BLaER1 (cell line): ENCODE data around the gene LYZL1.
"Not testable (repeated sequence)": the region's sequence is repeated elsewhere in the genome, so short reads cannot be mapped to it uniquely, and the experiment has no call there.

Source experiments
- H3K27ac ChIP-seq: shearing (Covaris generic); formaldehyde crosslinking; 2 replicates; pipeline ENCODE4 v1.8.1; 2022
- H3K27me3 ChIP-seq: shearing (Covaris generic); formaldehyde crosslinking; 2 replicates; pipeline ENCODE4 v1.8.1; 2022
- H3K36me3 ChIP-seq: shearing (Covaris generic); formaldehyde crosslinking; 2 replicates; pipeline ENCODE4 v1.8.1; 2022
- H3K4me1 ChIP-seq: shearing (Covaris generic); formaldehyde crosslinking; 2 replicates; pipeline ENCODE4 v1.8.1; 2022
- H3K4me2 ChIP-seq: shearing (Covaris generic); formaldehyde crosslinking; 2 replicates; pipeline ENCODE4 v1.8.1; 2022
- H3K4me3 ChIP-seq: shearing (Covaris generic); formaldehyde crosslinking; 2 replicates; pipeline ENCODE4 v1.8.1; 2022
- H3K9ac ChIP-seq: shearing (Covaris generic); formaldehyde crosslinking; 2 replicates; pipeline ENCODE4 v1.8.1; 2022
- H3K9me3 ChIP-seq: shearing (Covaris generic); formaldehyde crosslinking; 2 replicates; pipeline ENCODE4 v1.8.1; 2022
- H4K20me1 ChIP-seq: shearing (Covaris generic); formaldehyde crosslinking; 2 replicates; pipeline ENCODE4 v1.8.1; 2022
- Cebpa-rat ChIP-seq: shearing (Covaris generic); IDR thresholded peaks from 2 replicates; pipeline ENCODE4 v1.8.1; 2022

LYZL1 gene

DNA sequence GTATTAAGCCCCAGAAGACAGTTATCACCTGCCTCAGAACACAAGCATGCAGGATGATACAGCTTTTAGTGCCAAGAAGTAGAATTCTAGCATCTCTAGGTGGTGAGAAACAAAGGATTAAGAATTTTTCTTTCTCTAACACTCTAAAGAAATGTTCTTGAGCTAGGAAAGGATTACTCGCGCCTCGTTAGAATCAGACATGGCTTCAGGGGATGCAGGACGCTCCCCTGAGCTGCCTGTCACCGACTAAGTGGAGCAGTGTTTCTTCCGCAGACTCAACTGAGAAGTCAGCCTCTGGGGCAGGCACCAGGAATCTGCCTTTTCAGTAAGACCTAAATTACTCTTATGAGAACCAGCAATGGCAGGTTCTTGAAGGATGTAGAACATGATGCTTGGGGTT is at the start of gene LYZL1:
LYZL1 (plus strand) TSS at position 165 of the 400 bp plus-strand sequence. CDS start 2,798 bp downstream, outside the sequence.
- H3K9me3 ChIP-seq, H3K36me3 ChIP-seq, H3K4me3 ChIP-seq, H3K4me1 ChIP-seq, H4K20me1 ChIP-seq, H3K4me2 ChIP-seq, H3K27me3 ChIP-seq, H3K9ac ChIP-seq, H3K27ac ChIP-seq: not testable (repeated sequence)

DNA sequence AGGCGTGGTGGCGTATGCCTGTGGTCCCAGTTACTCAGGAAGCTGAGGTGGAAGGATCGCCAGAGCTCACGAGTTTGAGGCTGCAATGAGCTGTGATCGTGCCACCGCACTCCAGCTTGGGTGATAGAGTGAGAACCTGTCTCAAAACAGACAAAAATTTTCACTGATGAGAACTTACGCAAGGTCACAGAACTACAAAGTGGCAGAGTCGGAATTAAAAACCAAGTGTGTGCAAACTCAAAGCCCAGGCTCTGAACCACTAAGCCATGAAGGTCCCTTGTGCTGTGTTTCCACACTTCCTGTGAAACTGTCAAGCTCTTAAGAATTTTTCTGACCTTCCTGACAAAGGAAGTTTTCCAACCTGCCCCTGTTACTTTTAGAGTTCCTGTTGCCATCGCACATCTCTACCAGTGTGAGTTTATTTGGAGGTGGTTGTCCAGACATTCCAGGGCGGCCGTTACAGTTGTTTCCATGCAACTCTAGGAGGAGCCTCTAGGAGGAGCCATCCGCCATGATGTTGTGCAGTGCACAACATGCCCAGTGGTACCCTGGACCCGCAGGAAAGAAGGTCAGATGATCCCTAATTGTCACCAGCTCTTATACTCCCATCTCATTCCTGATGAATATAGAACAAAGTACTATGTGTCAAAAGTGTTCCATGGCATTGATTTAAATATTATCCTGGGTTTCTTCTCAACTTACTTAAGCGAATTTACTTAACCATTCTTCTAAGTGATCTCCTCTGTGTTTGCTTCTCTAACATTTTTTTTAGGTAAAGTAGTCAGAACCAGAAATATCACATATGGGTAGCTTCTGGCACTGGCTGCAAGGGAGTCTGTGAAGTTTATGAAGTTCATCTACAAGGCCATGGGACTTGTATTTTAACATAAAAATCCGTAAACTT is 49.0 kb upstream of the LYZL1 start:
- H3K27me3 ChIP-seq, result no peaks in the 10 kb centered on the region
- peaks cover 17% of the 10 kb centered on the region for H3K4me1 ChIP-seq
- no peak for TF ChIP-seq Cebpa-rat
- H4K20me1 ChIP-seq, result no peaks in the 10 kb centered on the region
- no peak overlapping the region for H3K27ac ChIP-seq
- no peak overlapping the region for H3K9ac ChIP-seq
- no peaks in the 10 kb centered on the region for H3K36me3 ChIP-seq
- peak overlapping the region; percentile 64 for H3K4me2 ChIP-seq
- no peak overlapping the region; the same call in 1 of the 2 replicates for H3K4me3 ChIP-seq
- H3K9me3 ChIP-seq, result no peaks in the 10 kb centered on the region

DNA sequence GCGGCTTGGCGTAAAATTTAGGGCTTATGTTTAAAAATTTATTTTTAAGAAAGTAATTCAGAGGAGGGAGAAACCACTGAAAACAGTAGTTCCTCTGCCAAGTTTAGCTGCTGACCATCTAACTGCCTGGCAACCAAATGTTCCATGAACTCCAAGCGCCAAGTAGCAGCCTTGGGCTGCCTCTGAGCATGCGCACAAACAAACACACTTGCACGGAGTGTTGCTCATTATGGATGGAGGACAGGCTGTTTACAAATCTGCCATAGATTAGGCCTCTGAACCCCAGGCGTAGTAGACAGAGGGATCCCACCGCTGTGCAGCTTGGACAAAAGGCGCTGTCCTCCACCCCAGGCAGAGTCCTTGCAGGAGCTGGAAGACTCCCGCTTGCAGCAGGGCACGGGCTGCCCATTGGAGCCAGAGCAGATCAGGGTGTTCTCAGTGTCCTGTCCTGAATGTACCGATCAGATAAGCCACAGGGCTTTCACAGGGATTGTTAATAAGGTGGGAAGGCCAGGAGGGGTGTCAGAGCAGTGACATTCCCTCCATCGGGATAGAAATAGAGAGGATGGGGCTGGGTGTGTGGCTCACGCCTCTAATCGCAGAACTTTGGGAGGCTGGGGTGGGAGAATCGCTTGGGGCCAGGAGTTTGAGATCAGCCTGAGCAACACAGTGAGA is 47.7 kb upstream of the LYZL1 start:
- H3K4me2 ChIP-seq, result no peak overlapping the region
- H3K4me3 ChIP-seq, result no peak overlapping the region
- H3K9ac ChIP-seq, result no peak overlapping the region
- no peak overlapping the region for H3K27ac ChIP-seq
- H4K20me1 ChIP-seq, result no peaks in the 10 kb centered on the region
- H3K9me3 ChIP-seq, result no peaks in the 10 kb centered on the region
- peaks cover 17% of the 10 kb centered on the region for H3K4me1 ChIP-seq
- no peak for TF ChIP-seq Cebpa-rat
- no peaks in the 10 kb centered on the region for H3K27me3 ChIP-seq
- no peaks in the 10 kb centered on the region for H3K36me3 ChIP-seq

DNA sequence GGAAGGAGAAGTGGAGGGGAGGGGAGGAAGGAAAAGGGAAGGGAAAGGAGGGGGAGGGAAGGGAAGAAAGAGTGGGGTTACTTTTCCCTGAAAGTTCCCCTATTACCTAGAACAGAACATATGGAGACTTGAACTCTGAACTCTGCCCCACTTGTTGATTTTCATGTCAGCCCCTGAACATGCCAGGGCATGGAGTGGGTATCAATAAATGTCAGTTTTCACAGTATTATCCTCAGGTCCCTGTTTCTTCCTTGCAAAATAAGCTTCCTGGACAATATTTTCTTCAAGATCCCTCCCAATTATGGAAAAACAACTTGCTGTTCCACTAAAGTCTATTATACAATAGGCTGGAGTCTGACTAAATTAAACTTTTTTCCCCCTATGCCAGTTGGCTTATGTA is 46.9 kb upstream of the LYZL1 start:
- no peak overlapping the region for H3K27ac ChIP-seq
- TF ChIP-seq Cebpa-rat, result no peak
- no peak overlapping the region for H3K4me3 ChIP-seq
- no peaks in the 10 kb centered on the region for H4K20me1 ChIP-seq
- no peaks in the 10 kb centered on the region for H3K9me3 ChIP-seq
- peaks cover 17% of the 10 kb centered on the region for H3K4me1 ChIP-seq
- H3K4me2 ChIP-seq, result no peak overlapping the region
- H3K27me3 ChIP-seq, result no peaks in the 10 kb centered on the region
- H3K36me3 ChIP-seq, result no peaks in the 10 kb centered on the region
- H3K9ac ChIP-seq, result no peak overlapping the region

DNA sequence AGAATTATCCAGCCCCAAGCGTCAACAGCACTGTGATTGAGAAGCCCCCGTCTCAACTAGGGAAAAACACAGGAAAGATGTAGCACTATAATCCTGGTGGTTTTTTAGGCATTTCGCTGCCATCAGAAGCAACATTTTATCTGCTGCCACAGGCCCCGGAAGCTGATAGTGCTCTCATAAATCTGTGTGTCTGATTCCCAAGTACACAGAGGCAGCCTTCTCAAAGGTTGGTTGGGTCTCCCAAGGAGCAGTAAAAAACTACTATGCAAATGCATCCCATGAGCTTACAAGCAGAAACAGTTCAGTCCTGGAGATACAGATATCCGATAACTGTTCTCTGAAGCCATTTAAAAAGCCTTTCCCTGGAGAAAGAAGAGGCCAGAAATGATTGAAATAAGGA is 45.8 kb upstream of the LYZL1 start:
- H3K4me2 ChIP-seq, result no peak overlapping the region
- H3K36me3 ChIP-seq, result no peaks in the 10 kb centered on the region
- H3K9ac ChIP-seq, result no peak overlapping the region
- no peaks in the 10 kb centered on the region for H3K9me3 ChIP-seq
- no peak overlapping the region for H3K27ac ChIP-seq
- no peaks in the 10 kb centered on the region for H3K27me3 ChIP-seq
- H3K4me3 ChIP-seq, result no peak overlapping the region
- no peak for TF ChIP-seq Cebpa-rat
- H3K4me1 ChIP-seq, result peaks cover 17% of the 10 kb centered on the region
- H4K20me1 ChIP-seq, result no peaks in the 10 kb centered on the region

DNA sequence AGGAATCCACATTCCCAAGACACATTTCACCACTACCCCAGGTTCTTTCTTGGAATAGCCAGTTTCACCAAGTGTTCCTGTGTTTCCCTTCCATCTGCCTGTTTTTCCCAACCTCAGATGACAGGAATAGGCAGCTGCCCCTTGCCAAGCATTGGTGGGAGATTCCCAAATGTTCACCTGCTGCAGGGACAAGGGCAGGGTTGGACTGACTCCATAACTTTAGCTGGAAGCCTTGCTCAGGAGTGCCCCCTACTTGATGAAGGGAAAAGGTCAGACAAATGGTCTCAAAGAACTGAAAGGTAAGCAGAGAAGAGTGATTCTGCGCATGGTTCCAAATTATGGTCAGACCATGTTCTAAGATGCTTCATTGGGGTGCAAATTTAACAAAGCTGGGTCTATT is 45.1 kb upstream of the LYZL1 start:
- H3K4me3 ChIP-seq, result no peak overlapping the region
- no peaks in the 10 kb centered on the region for H3K36me3 ChIP-seq
- H3K27ac ChIP-seq, result no peak overlapping the region
- H3K9me3 ChIP-seq, result no peaks in the 10 kb centered on the region
- no peak overlapping the region for H3K4me2 ChIP-seq
- H3K4me1 ChIP-seq, result peaks cover 13% of the 10 kb centered on the region
- H4K20me1 ChIP-seq, result no peaks in the 10 kb centered on the region
- TF ChIP-seq Cebpa-rat, result no peak
- no peaks in the 10 kb centered on the region for H3K27me3 ChIP-seq
- H3K9ac ChIP-seq, result no peak overlapping the region

DNA sequence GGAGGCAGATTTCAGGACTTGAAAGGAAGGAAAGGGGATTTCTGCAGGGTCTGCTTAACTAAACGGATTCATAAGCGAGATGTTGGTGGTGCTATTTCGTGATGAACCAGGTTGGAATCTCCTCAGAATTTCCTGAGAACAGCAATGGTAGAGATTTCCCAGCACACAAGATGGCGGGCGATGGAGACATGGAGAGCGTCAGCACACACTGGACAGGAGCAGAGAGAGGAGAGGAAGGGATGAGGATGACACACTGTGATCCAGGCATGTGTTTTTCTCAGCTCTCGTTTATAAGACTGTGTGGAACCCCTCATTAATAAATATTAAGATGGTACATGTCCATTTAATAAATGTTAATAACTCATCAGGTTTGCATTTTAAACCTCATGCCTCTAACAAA is 43.9 kb upstream of the LYZL1 start:
- Histone ChIP-seq H3K9me3 (no peaks in the 10 kb centered on the region), H3K4me2 (no peak overlapping the region), H3K27me3 (no peaks in the 10 kb centered on the region), H3K36me3 (no peaks in the 10 kb centered on the region), H4K20me1 (no peaks in the 10 kb centered on the region), H3K27ac (no peak overlapping the region), H3K9ac (no peak overlapping the region), H3K4me1 (peaks cover under 1% of the 10 kb centered on the region), H3K4me3 (no peak overlapping the region)
- no peak for TF ChIP-seq Cebpa-rat

DNA sequence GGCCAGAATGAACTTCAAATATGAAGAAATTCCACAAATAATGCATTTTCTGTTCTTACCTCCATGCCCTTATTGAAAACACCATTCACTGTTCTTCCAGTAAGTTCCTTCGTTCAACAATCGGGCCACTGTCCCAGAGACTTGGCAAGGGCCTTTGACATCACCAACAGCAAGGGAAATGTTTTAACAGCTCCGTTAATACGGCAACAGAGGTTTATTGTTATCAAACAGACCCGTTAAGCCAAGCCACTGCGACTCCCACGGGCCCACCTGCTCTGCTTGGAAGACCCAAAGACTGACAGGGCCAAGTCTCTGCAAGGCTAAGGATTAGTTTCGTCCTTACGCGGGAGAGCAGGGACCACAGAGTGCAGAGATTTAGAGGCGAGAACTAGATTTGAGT is 43.4 kb upstream of the LYZL1 start:
- Histone ChIP-seq H4K20me1 (no peaks in the 10 kb centered on the region), H3K36me3 (no peaks in the 10 kb centered on the region), H3K27me3 (no peaks in the 10 kb centered on the region), H3K4me3 (no peak overlapping the region), H3K4me1 (no peaks in the 10 kb centered on the region), H3K4me2 (no peak overlapping the region), H3K9me3 (peaks cover under 1% of the 10 kb centered on the region; the same call in 1 of the 2 replicates), H3K27ac (no peak overlapping the region), H3K9ac (no peak overlapping the region)
- TF ChIP-seq Cebpa-rat, result no peak

DNA sequence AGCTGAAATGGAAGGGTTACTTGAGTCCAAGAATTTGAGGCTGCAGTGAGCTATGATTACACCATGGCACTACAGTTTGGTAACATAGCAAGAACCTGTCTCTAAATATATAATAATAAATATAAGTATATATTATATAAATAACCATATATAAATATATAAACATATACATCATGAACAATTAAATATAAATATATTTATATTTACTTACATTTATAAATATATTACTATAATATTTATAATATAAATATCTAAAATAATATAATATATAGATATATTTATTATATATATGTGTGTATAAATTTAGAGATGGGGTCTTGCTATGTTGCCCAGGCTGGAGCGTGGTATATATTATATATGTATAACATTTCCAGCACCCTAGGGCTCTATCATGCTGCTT is 42.4 kb upstream of the LYZL1 start:
- Histone ChIP-seq H3K27ac (no peak overlapping the region), H3K9ac (no peak overlapping the region), H3K4me1 (no peaks in the 10 kb centered on the region), H3K4me3 (no peak overlapping the region), H3K9me3 (peaks cover 4% of the 10 kb centered on the region; the same call in 1 of the 2 replicates), H4K20me1 (no peaks in the 10 kb centered on the region), H3K4me2 (no peak overlapping the region), H3K27me3 (no peaks in the 10 kb centered on the region), H3K36me3 (no peaks in the 10 kb centered on the region)
- no peak for TF ChIP-seq Cebpa-rat

DNA sequence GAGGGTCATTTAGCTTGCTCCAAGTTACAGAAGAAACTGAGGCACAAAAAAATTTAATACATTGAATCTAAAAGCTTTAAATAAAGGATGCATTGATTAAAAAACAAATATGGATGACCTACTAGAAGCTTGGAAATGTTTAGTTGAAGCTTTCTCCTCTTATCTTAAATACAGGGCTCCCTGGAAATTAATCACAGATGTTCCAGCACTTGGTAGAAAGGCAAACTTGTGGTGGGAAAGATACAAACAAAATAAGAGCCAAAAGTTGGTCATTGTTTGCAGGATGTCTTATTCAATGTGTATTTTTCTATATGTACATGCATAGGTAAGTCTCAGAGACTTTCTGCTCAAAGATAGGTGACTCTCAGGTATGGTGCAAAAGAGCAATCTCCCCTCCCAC is 40.7 kb upstream of the LYZL1 start:
- Histone ChIP-seq H3K27me3 (no peaks in the 10 kb centered on the region), H3K4me2 (no peak overlapping the region), H3K9me3 (peaks cover 4% of the 10 kb centered on the region; the same call in 1 of the 2 replicates), H3K27ac (no peak overlapping the region), H3K36me3 (no peaks in the 10 kb centered on the region), H3K4me1 (peaks cover 5% of the 10 kb centered on the region), H4K20me1 (no peaks in the 10 kb centered on the region), H3K4me3 (no peak overlapping the region), H3K9ac (no peak overlapping the region)
- TF ChIP-seq Cebpa-rat, result no peak
